GM08714 (cell line): ENCODE data around the gene RDH8.

Experiments used
- H3K4me3 ChIP-seq: fragments of 200-500 bp; sonication (Bioruptor generic); 2 replicates; pipeline ENCODE4 v1.5.1; 2014; ENCODE audit warnings: mild to moderate bottlenecking, low read length, inconsistent platforms
- ZNF274 ChIP-seq: IDR thresholded peaks from 2 replicates; pipeline ENCODE4 v1.6.1; 2012; ENCODE audit warnings: mild to moderate bottlenecking, low read depth, low read length

RDH8 gene

DNA sequence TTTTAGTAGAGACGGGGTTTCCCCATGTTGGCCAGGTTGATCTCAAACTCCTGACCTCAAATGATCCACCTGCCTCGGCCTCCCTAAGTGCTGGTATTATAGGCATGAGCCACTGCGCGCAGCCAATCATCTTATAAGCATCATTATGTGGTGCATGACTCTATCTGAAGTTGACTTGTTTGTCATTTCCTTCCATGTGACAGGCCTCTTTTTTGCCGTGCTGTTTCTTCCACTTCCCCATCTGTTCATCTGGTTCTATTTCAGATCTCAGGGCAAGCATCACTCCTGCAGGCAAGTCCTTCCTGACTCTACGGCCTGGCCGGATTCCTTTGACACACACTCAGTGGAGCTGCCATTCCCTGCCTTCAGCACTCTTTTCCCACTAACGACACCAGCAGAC lies 18.2 kb upstream of the RDH8 start:
- no peak overlapping the region for H3K4me3 ChIP-seq
- TF ChIP-seq ZNF274 = no peak

DNA sequence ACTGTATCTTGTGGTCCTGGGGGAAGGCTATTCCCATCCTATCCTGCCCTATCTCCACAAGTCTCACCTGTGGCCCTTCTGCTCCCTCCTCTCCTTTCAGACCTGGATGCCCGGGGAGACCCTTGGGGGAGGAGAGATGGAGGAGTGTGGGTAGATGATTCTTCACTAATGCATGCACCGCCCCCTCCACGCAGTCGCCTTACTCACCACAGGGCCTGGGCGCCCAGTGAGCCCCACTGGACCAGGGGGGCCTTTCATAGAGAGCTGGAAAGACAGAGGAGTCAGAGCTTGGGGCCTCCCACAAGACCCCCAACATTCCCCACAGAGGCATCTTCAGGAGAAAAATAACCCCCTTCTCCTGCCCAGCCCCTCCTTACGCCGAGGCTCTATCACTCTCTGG lies 17.3 kb upstream of the RDH8 start:
- no peak overlapping the region for H3K4me3 ChIP-seq
- no peak for TF ChIP-seq ZNF274

DNA sequence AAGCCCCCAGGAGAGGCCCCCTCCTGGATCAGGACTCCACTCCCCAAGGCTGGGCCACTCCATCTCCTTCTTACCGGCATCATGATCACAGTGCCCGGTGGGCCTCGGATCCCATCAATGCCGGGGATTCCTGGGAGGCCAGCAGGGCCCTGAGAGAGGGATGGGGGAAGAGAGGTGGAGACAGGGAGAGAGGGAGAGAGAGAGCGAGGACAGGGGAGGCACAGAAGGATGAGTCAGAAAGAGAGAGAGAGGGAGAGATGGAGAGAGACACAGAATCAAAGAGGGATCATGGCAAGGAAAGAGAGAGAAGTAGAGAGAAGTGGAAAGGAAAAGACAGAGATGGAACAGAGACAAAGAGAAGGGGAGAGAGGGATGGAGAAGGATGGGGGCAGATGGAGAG lies 16.7 kb upstream of the RDH8 start:
- no peak overlapping the region for H3K4me3 ChIP-seq
- no peak for TF ChIP-seq ZNF274

DNA sequence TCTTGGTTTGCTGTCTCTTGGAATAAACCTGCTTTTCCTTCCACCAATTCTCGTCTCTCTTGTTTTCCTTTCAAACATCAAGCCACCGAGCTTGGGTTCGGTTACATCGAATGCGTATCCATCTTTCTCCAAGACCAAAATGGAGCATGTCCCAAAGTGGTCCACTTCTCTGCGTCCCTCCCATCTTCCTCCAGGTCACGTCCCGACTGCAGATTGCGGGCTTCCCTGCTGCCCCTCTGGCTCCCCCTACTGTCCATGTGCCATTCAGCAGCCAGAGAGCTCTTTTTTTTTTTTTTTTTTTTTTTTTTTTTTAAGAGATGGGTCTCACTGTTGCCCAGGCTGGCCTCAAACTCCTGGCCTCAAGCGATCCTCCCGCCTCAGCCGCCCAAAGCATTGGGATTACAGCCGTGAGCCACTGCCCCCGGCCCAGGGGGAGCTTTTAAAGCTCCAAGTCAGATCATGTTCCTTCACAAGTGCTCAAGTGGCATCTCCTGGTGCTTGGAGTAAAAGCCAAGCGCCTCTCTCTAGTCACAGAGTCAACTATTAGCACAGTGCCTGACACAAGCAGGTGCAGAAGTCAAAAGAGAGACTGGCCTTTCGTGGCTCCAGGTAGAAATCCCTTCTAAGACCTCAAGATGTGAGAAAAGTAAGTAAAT lies 13.0 kb upstream of the RDH8 start:
- H3K4me3 ChIP-seq = no peak overlapping the region
- TF ChIP-seq ZNF274 = no peak

DNA sequence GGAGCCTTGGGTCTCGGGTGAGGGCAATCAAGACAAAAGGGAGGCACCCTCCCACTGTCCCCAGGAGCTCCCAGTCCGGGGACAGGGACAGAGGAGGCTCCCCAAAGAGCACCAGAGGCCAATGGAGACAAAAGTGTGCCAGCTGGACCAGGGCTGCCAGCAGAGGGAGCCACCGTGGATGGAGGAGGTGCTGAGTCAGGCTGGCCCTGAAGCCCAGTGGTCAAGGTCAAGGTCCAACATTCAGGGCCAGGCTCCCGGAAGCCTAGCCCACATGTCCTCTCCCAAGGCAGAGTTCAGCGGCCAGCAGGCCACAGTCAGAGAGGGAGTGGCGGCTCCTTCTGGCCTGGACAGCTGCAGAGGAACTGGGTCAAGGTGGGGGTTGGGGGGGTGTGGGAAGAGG lies 11.4 kb upstream of the RDH8 start:
- TF ChIP-seq ZNF274 = no peak
- no peak overlapping the region for H3K4me3 ChIP-seq

- no peak overlapping the region for H3K4me3 ChIP-seq
- no peak for TF ChIP-seq ZNF274
These were observed 10.0 kb upstream of the RDH8 start for GRCh38 chr19:10003271-10003670.

DNA sequence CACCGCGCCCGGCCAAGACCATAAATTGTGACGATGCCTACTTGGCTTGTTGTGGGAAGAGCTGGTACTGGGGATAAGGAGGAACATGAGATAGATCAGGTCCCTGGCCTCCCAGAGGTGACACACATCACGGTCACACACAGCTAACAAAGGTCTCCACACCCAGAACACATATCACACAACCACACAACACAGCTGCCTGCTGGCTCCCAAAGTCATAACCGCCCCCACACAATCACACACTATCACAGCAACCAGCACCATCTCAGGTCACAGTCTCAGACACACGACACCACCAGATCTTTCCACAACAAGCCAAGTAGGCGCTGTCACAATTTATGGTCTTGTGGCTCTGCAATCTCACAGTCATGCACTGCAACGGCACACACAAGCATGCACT lies 8.7 kb upstream of the RDH8 start:
- TF ChIP-seq ZNF274 = no peak
- no peak overlapping the region for H3K4me3 ChIP-seq

GRCh38 chr19:10005632-10006334 lies 7.5 kb upstream of the RDH8 start:
- no peak overlapping the region for H3K4me3 ChIP-seq
- TF ChIP-seq ZNF274 = no peak

GRCh38 chr19:10006335-10006708 lies 7.0 kb upstream of the RDH8 start:
- no peak for TF ChIP-seq ZNF274

DNA sequence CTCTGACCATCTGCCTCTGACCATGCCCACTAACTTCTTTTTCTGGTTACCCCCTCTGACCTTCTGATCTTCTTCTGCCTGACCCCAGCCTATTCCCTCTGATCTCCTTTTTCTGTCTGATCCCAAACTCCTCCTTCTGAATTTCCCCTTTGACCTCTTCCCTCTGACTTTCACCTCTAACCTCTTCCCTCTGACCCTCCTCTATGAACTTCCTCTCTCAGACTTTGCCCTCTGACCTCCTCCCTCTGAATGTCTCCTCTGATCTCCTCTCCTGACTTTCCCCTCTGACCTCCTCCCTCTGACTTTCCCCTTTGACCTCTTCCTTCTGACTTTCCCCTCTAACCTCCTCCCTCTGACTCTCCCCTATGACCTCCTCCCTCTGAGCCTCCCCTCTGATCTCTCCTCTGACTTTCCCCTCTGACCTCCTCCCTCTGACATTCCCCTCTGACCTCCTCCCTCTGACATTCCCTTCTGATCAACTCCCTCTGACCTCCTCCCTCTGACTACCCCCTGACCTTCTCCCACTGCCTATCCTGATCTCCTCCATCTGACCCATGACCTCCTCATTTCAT lies 6.4 kb upstream of the RDH8 start:
- no peak overlapping the region for H3K4me3 ChIP-seq

More at GRCh38 chr19:10006335-10006708, 7.0 kb upstream of the RDH8 start:
- H3K4me3 ChIP-seq = no peak overlapping the region

GRCh38 chr19:10007371-10008183 lies 5.7 kb upstream of the RDH8 start:
- TF ChIP-seq ZNF274 = no peak
- H3K4me3 ChIP-seq = no peak overlapping the region

More for the DNA sequence above, 6.4 kb upstream of the RDH8 start:
- TF ChIP-seq ZNF274 = no peak

DNA sequence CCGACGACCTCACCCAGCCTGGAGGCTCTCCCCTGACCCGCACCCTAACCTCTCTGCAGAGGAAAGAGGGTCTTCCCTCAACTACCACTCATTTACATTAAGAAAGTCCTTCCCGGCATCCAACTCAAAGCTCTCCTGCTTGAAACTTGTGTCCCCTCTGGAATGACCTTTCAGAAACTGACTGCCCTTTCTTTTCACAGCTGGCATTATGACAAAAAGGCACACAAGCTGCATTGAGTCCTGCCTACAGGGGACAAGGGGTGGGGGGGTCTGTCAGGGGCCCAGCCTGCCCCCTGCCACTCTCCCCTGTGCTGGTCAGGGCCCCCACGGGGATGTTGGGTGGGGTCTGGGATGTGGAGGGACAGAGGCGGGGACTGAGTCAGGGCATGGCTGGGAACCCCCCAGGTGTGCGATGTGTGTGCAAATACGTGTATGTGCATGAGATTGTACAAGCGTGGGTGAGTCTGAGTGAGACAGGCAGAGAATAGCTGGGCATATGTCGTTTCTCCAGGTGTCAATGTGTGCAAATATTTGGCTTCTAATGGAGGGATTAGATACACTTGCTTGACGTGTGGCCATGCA lies 5.0 kb upstream of the RDH8 start:
- no peak for TF ChIP-seq ZNF274
- no peak overlapping the region for H3K4me3 ChIP-seq

DNA sequence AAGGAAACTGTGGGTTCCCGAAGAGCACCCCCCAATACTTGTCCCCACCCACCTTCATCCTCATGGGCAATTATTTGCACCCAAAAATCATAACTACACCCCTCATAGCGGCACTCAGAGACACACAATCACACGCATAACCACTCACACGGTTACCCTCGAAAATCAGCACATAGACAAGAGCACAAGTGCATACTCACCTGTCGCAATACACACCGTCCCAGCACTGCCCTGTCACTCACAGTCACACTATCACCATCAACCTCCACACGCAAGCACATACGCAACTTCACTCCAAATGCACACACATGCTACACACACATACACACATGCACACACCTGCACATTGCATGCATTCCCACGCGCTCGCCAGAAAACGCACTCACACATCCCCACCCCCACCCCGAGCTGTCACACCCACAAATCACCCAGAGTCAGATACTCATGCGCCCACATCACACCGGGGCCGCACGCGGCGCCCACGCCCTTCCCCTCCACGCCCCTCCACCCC lies 3.5 kb upstream of the RDH8 start:
- no peak for TF ChIP-seq ZNF274
- no peak overlapping the region for H3K4me3 ChIP-seq

- TF ChIP-seq ZNF274 = no peak
These were observed 3.0 kb upstream of the RDH8 start, which contains the start of gene COL5A3 for GRCh38 chr19:10010247-10010691. Gene COL5A3 (minus strand): TSS chr19:10010504. CDS start chr19:10010385, 119 bp downstream.

More at GRCh38 chr19:10010247-10010691, 3.0 kb upstream of the RDH8 start, which contains the start of gene COL5A3:
- H3K4me3 ChIP-seq = no peak within 1 kb of the TSS
